Endothelial cell of umbilical vein (primary cell): Measurements from ENCODE around the gene BNIP5. TPM values are rescaled to one million over a fixed set of nuclear protein-coding genes. Genes with fewer than 3 reads are reported as not detected.

Experiments used
- BruUV-seq: library from RNA; stranded (reverse); fragments of 400-500 nt; replicated peaks from 2 replicates; lab custom pipeline; 2021; lab: Mats Ljungman, UMichigan
- CTCF ChIA-PET: fragments of 300-600, 350-600 bp; sonication (Branson Sonifier 250); formaldehyde crosslinking; loops from one replicate; lab custom pipeline; 2021; ENCODE audit warnings: antibody characterized with exemption, inconsistent platforms; lab: Charles Lee
- POLR2A ChIA-PET: fragments of 300-600, 350-600 bp; sonication (Branson Sonifier 250); formaldehyde crosslinking; loops from one replicate; lab custom pipeline; 2021; ENCODE audit warnings: antibody characterized with exemption, inconsistent platforms; lab: Charles Lee
- DNase-seq: peaks from one replicate; pipeline ENCODE4 v3.0.0-alpha.2; 2011; ENCODE audit warnings: low read depth, low spot score
- FAIRE-seq: peaks from 2 replicates; lab custom pipeline; 2011; peaks lifted over from hg19 to GRCh38; lab: Jason Lieb, UNC
- H2AFZ ChIP-seq: 2 replicates; pipeline ENCODE4 v1.6.0; 2012; ENCODE audit warnings: low read depth, low read length, control low read depth, inconsistent platforms
- H3K27ac ChIP-seq: 2 replicates; pipeline ENCODE4 v1.5.1; 2011; ENCODE audit warnings: low read depth, mild to moderate bottlenecking, control low read depth, low read length, moderate library complexity; ENCODE audit not compliant: insufficient read depth
- H3K27me3 ChIP-seq, 2 experiments: 2 replicates each; pipeline versions ENCODE4 v1.6.0 to v1.6.1; 2011; ENCODE audit warnings: low read length in 2 of 2, mixed read lengths in 1 of 2; ENCODE audit not compliant: control insufficient read depth in 2 of 2, insufficient read depth in 2 of 2
- H3K36me3 ChIP-seq, 2 experiments: 2 replicates in 1 of 2; 3 replicates in 1 of 2; pipeline ENCODE4 v1.5.1; 2011; ENCODE audit warnings: low read length in 2 of 2, mild to moderate bottlenecking in 1 of 2, moderate library complexity in 1 of 2; ENCODE audit not compliant: control insufficient read depth in 2 of 2, insufficient read depth in 2 of 2; ENCODE audit errors: extremely low read depth in 1 of 2
- H3K4me1 ChIP-seq: 3 replicates; pipeline ENCODE4 v1.5.1; 2011; ENCODE audit warnings: mild to moderate bottlenecking, low read length; ENCODE audit not compliant: control insufficient read depth, insufficient read depth; ENCODE audit errors: extremely low read depth
- H3K4me2 ChIP-seq: 2 replicates; pipeline ENCODE4 v1.6.1; 2011; ENCODE audit warnings: low read length, control low read depth, mixed read lengths; ENCODE audit not compliant: insufficient read depth
- H3K4me3 ChIP-seq, 3 experiments: fragments of 200-600 bp in 1 of 3; sonication (generic), shearing (Covaris generic) in 1 of 3; replicated peaks in 1 of 3; 2 replicates each; pipeline ENCODE4 v1.5.1; 2011 to 2016; ENCODE audit warnings: control low read depth in 3 of 3, low read length in 3 of 3, mild to moderate bottlenecking in 2 of 3, inconsistent platforms in 1 of 3, low read depth in 1 of 3, moderate library complexity in 1 of 3; ENCODE audit not compliant: insufficient read depth in 1 of 3
- H3K79me2 ChIP-seq: 2 replicates; pipeline ENCODE4 v1.6.0; 2012; ENCODE audit warnings: low read length, inconsistent platforms; ENCODE audit not compliant: control insufficient read depth, insufficient read depth
- H3K9ac ChIP-seq: replicated peaks from 2 replicates; pipeline ENCODE3; 2011; ENCODE audit warnings: low read length, control low read depth; ENCODE audit not compliant: insufficient read depth; ENCODE audit errors: extremely low read depth
- H3K9me1 ChIP-seq: replicated peaks from 3 replicates; pipeline ENCODE4 v1.6.0; 2011; ENCODE audit warnings: mild to moderate bottlenecking, low read length; ENCODE audit not compliant: control insufficient read depth, insufficient read depth; ENCODE audit errors: extremely low read depth
- H3K9me3 ChIP-seq: replicated peaks from 2 replicates; pipeline ENCODE4 v1.5.1; 2012; ENCODE audit warnings: low read length, inconsistent platforms; ENCODE audit not compliant: control insufficient read depth, insufficient read depth
- H4K20me1 ChIP-seq: replicated peaks from 2 replicates; pipeline ENCODE3; 2011; ENCODE audit warnings: mild to moderate bottlenecking, low read length; ENCODE audit not compliant: control insufficient read depth, insufficient read depth; ENCODE audit errors: extremely low read depth
- EZH2 ChIP-seq: IDR thresholded peaks from 2 replicates; pipeline ENCODE4 v1.6.1; 2012; ENCODE audit warnings: borderline replicate concordance, low read depth, mild to moderate bottlenecking, moderate library complexity, low read length, inconsistent platforms; ENCODE audit not compliant: severe bottlenecking
- GATA2 ChIP-seq: IDR thresholded peaks from 2 replicates; pipeline ENCODE4 v1.7.0; 2011; ENCODE audit warnings: low read depth, mild to moderate bottlenecking, moderate library complexity, mixed read lengths, low read length; ENCODE audit not compliant: insufficient read length, insufficient read depth
- JUN ChIP-seq: IDR thresholded peaks from 2 replicates; pipeline ENCODE4 v1.6.1; 2011; ENCODE audit warnings: borderline replicate concordance, low read depth; ENCODE audit not compliant: insufficient read length, insufficient read depth
- MYC ChIP-seq: IDR thresholded peaks from one replicate; pipeline ENCODE4 v1.6.1; 2011; ENCODE audit warnings: mild to moderate bottlenecking, low read depth, low read length
- POLR2A ChIP-seq: IDR thresholded peaks from 2 replicates; pipeline ENCODE4 v1.6.1; 2012; ENCODE audit warnings: low read depth, mild to moderate bottlenecking, control low read depth, low read length
- POLR2AphosphoS5 ChIP-seq: IDR thresholded peaks from 2 replicates; pipeline ENCODE4 v1.6.1; 2012; ENCODE audit warnings: low read depth, mild to moderate bottlenecking, control low read depth, low read length, moderate library complexity; ENCODE audit not compliant: insufficient read depth
- dilution Hi-C: fragments of 300-500 bp; cut with MboI; formaldehyde crosslinking; loops from one replicate; pipeline ENCODE4 v1.15.0; 2019; ENCODE audit warnings: low sequenced_read_pairs; ENCODE audit not compliant: extremely low pct_ligation_motif_present
- intact Hi-C: fragments of 100-400 bp; cut with micrococcal nuclease; formaldehyde crosslinking; loops from one replicate; pipeline ENCODE4 v1.10.0; 2022
- polyA plus RNA-seq, 4 experiments: library from polyadenylated mRNA; depleted of rRNA in 3 of 4; stranded (reverse) in 3 of 4; unstranded in 1 of 4; fragments of >200 nt; gene quantifications; 2 replicates each; pipeline versions ENCODE4 v1.2.1 to v1.2.3, GENCODE V29; 2011 to 2012; ENCODE audit warnings: missing spikeins in 1 of 4
- total RNA-seq: library from RNA; stranded (reverse); gene quantifications from 2 replicates; pipeline ENCODE4 v1.2.3, GENCODE V29; 2021

Gene BNIP5
- total and polyA plus RNA-seq, 2 donors (not counting 3 experiments of a cell fraction or from before 2014, with no cell fraction given): not detected

- H3K4me3 ChIP-seq: no peak overlapping the region
- no peaks in the 10 kb centered on the region for H3K79me2 ChIP-seq
- H2AFZ ChIP-seq: no peak overlapping the region
- CTCF ChIA-PET: interaction anchor here (1.0 to 3.4 kb wide), 5 partner anchors 9 to 47 kb away, joined by 3 to 27 read pairs (median 7); no protein-coding TSS in a partner anchor
- BruUV-seq: no TSS peak
- DNase-seq (no peak), FAIRE-seq (no peak)
- no peaks in the 10 kb centered on the region for H3K9me1 ChIP-seq
- H3K9me3 ChIP-seq: no peaks in the 10 kb centered on the region
- dilution Hi-C loops: no loop called here
- intact Hi-C loops: no loop called here
- peaks cover 17% of the 10 kb centered on the region in 2 experiments for H3K27me3 ChIP-seq
- no peaks in the 10 kb centered on the region for H3K36me3 ChIP-seq
- no peaks in the 10 kb centered on the region for H3K4me1 ChIP-seq
- no peaks in the 10 kb centered on the region for H4K20me1 ChIP-seq
- no peak overlapping the region for H3K9ac ChIP-seq
- POLR2A ChIA-PET: interaction anchor here (0.6 kb wide), 1 partner anchor 440 kb away, joined by 3 read pairs; no protein-coding TSS in a partner anchor
- H3K27ac ChIP-seq: no peak overlapping the region
- no peak for TF ChIP-seq JUN
- TF ChIP-seq POLR2AphosphoS5: no peak
- H3K4me2 ChIP-seq: no peak overlapping the region
These were observed 17.3 kb downstream of the BNIP5 start for GRCh38 chr6:36319436-36319762.

- Histone ChIP-seq H3K4me2 (no peak overlapping the region), H3K79me2 (no peaks in the 10 kb centered on the region), H2AFZ (no peak overlapping the region), H4K20me1 (no peaks in the 10 kb centered on the region), H3K9ac (no peak overlapping the region), H3K9me1 (no peaks in the 10 kb centered on the region), H3K4me3 (no peak overlapping the region), H3K27ac (no peak overlapping the region), H3K36me3 (no peaks in the 10 kb centered on the region), H3K27me3 (peaks cover 17% of the 10 kb centered on the region in 2 experiments), H3K9me3 (no peaks in the 10 kb centered on the region), H3K4me1 (no peaks in the 10 kb centered on the region)
- FAIRE-seq: no peak
- dilution Hi-C loops: no loop called here
- BruUV-seq: no TSS peak
- CTCF ChIA-PET: interaction anchor here (1.0 to 3.4 kb wide), 6 partner anchors 9 to 47 kb away, joined by 3 to 27 read pairs (median 6); no protein-coding TSS in a partner anchor
- POLR2A ChIA-PET: interaction anchor here (0.6 kb wide), 1 partner anchor 441 kb away, joined by 3 read pairs; no protein-coding TSS in a partner anchor
- intact Hi-C loops: no loop called here
- DNase-seq: no peak
- no peak for TF ChIP-seq EZH2
- no peak for TF ChIP-seq GATA2
- TF ChIP-seq POLR2A: no peak
- no peak for TF ChIP-seq POLR2AphosphoS5
- no peak for TF ChIP-seq MYC
These were observed 17.8 kb downstream of the BNIP5 start for GRCh38 chr6:36318690-36319435.
